HG02852 (cell line): ENCODE data around the gene TP63.
"Not testable (repeated sequence)": the region's sequence is repeated elsewhere in the genome, so short reads cannot be mapped to it uniquely, and the experiment has no call there.

Experiments used
- ATAC-seq: cut with Tn5 transposase; IDR thresholded peaks from one replicate; pipeline ENCODE4 v1.9.1; 2021; ENCODE audit warnings: mild to moderate bottlenecking, moderate library complexity; ENCODE audit not compliant: unreplicated experiment

TP63 gene

DNA sequence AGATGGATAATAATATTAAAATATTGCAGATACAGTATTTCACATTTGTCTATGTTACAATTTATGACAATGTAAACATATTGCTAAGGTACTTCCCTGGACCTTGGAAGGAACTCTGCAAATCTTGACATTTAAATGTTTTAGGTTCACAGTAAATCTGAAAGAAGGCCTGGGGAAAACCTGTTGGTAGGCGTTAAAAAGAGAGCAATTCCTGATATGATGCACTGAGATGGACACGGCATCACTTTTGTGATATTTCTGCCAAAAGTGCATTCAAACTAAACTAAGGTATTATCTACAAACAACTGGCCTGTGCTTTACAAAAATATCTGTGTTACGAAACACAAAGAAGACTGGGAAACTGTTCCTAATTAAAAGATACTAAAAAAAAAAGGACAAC lies 6.1 kb upstream of the TP63 start:
- ATAC-seq = peak; percentile 66

DNA sequence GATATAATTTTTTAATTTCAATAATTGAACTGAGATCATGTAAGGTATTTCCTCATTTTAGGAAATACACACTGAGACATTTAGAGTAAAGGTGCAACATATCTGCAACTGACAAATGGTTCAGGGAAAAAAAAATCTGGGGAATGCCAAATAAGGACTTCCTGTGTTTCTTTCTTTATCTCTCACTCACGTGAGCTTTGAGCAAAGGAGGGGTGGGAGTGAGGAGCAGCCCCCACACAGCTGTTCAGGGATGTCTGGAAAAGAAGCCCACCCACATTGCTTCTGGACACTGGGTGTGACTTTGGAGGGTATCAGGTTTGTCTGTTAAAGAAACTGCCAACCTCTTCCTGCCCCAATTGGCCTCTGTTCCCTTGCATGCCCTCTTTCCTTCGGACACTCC lies 5.6 kb upstream of the TP63 start:
- no peak for ATAC-seq

DNA sequence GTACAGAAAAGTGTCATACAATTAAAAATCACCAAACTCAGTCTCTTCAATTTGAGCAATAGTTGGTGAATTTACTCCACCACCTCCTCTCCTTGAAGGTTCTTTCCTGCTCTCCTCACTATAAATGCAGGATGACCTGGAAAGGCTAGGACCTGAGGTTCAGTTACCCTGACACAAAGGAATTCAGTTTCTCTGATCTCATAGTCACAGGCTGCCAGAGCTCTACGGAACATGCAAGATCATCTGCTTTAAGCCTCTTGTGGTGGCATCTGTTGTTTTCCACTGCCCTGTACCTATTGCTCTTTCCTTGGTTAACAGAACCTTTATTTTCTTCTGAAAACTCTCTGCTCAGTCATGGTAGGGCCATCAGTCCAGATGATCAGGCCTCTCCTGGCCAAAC lies 4.9 kb upstream of the TP63 start:
- ATAC-seq = no peak

- no peak for ATAC-seq
Observed at GRCh38 chr3:189629803-189630455, 1.3 kb upstream of the TP63 start.

DNA sequence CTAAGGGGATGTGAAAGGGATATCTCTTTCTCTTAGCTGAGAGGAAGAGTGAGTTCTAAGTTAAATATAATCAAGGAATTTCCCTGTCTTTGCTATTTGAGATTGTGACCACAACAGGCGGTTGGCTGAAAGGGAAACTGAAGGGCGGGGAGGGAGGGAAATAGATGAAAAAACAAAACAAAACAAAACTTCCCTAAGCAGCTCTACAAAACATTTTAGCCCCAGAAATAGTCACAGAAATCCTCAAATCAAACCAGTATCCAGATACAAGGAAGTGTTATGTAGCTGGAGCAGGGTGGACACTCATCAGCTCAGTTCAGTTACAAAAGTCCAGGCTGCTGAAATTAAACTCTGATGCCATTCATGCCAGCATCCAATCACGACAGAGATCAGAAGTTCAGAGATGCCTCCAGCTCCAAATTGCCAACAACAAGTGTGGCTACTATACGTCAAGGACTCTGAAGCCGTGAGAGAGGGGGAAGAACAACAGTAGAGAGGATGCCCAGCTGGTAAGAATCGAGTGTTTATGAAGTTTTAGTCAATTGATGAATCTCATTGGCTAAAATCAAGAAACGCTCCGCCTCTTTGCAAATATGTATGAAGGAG lies 319 bp upstream of the TP63 start:
- ATAC-seq = peak; percentile 71

DNA sequence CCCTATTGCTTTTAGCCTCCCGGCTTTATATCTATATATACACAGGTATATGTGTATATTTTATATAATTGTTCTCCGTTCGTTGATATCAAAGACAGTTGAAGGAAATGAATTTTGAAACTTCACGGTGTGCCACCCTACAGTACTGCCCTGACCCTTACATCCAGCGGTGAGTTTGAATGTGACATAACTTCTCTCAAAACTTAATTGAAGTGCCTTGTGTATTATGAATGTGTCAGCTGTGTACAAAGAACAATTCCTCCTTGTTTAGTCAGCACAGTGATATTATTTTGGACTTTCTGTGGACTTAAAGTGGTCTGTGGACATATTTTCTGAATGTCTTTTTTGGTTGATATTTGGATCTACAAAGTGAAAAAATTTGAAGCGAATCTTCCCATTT lies 220 bp downstream of the TP63 start:
- no peak for ATAC-seq

GRCh38 chr3:189632242-189632641 lies 1.1 kb downstream of the TP63 start:
- ATAC-seq = peak; percentile 64

- no peak for ATAC-seq
Observed at GRCh38 chr3:189635339-189635738, 4.2 kb downstream of the TP63 start.

DNA sequence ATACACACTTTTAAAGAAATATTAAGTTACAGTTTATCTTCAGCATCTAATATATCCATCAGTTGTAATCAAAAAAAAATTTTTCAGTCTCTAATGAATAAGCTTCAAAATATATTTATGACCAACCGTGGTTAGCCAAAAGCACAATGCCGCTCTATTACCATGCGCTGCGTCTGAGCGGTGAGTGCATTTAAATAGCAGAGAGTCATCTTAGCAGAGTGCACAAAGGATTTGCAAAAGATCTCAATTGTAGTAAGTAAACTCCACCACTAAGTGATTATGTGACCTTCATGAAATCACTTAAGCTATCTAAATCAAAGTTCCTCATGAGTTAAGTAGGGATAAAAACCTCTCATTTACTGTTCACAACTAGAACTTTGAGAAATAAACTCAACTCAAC lies 4.9 kb downstream of the TP63 start:
- ATAC-seq = no peak

DNA sequence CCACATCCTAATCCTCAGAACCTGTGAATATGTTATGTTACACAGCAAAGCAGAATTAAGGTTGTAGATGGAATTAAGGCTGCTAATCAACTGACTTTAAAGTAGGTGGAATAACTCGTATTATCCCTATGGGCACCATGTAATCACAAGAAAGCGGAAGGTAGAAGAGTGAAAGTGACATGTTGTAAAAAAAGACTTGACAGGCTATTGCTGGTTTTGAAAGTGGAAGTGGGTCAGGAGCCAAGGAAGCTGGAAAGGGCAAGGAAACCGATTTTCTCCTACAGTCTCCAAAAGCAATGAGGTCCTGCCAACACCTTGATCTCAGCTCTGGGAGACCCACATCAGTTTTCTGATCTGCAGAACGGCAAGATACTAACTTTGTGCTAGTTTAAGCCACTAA lies 6.6 kb downstream of the TP63 start:
- ATAC-seq = no peak

DNA sequence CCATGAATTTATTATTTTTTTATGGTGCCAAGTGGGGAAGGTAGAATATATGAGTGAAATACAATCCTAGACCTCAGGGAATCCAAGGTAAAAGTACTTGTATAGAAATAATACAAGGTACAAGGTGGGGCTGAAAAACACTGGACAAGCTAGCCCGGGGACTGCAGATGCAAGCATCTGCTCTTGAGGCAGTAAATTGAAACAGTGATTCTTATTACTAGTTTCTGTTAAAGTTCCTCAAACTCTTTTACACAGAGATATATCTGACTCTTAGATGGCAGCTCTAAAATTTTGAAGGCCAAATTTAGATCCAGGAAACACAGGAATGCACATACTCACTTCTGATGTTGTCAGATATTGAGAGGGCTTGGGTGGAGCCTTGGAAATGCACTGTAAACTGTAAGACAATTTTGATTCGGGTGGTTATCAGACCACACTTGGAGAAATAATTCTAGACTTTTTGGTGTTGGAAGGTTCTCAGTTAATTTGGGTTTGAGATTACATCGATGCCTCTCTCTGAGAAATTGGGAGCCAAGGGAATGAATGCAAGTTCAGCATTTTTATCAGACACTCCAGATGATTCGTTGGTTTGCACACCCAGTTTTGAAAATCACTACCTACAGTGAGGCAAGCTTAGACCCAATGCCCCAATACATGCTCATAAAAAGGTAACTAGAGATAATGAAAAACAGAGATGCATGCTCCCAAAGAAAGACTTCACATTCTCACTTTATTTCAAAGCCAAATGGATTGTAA lies 7.3 kb downstream of the TP63 start:
- ATAC-seq = no peak

- ATAC-seq = peak; percentile 61
Observed at GRCh38 chr3:189641776-189642175, 10.6 kb downstream of the TP63 start.

DNA sequence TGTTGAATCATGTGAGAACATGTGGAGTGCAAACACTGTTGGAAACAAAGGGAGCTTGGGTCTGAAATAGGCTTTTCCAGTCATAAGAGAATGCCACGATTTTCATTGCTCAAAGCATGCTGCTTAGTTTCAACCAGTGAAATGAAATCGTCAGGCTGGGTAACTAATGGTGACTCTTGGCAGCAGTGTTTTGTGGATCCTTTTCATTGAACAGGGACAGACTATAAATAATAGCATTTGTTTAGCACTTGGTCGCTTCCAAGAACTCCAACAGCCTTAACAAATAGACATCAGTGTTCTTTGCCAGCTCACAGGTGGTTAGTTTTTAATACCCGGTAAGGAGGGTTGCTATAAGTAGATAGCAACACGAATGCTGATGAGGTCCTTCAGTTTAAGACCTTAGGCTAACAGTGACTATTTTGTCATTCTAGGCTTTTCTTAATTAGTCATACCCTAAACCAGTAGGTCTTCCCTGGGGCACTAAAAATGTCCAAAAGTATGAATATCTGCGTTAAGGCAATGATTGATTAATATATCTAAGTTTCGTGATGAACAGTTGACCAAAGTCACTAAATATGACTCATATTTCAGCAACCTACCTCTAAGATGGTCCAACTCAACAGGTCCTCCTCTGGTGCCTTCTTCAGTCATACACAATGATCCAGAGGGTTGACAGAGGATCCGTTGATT lies 15.8 kb downstream of the TP63 start:
- ATAC-seq = no peak

GRCh38 chr3:189652042-189652441 lies 20.9 kb downstream of the TP63 start:
- ATAC-seq = no peak

DNA sequence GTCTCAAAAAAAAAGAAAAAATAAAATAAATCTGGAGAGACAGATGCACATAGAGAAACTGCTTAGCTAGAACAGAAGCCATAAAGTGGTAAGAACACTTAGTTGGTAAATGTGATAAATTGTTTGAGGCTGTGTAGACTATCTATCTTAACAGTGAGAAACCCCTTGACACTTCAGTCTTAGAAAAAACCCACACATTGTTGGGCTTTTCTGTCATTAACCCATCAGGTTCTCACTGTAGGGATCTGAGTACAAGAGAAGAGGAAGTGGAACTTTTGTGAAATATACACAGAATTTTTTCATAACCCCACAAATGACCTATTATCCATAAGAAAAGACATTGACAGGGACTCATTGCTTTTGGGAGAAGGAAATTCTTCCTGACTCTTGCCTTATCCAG lies 24.4 kb downstream of the TP63 start:
- ATAC-seq = peak; percentile 92

DNA sequence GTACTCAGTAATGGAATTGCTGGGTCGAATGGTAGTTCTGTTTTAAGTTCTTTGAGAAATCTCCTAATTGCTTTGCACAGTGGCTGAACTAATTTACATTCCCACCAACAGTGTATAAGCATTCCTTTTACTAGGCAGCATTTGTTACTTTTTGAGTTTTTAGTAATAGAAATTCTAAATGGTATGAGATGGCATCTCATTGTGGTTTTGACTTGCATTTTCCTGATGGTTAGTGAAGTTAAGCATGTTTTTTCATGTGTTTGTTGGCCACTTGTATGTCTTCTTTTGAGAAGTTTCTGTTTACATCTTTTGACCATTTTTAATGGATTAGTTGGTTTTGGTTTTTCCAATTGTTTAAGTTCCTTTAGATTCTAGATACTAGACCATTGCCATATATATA lies 28.4 kb downstream of the TP63 start:
- no peak for ATAC-seq

DNA sequence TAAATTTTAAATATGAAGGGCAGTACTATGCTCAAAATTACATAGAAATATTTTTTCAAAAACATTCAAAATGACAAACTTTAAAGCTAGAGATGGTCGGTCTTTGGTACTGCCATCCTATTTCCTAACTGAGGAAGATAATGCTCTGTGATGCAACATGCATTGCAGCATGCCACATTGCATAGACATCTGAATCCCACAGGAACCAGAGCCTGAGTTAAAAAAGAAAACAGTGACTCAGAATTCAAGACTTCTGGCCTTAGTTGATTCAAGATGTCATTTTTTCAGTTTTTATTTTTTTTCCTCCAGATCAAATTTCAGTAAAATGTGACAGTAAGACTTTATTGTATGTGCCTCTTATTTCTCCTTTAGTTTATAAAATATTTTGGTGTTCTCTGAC lies 33.1 kb downstream of the TP63 start:
- no peak for ATAC-seq

DNA sequence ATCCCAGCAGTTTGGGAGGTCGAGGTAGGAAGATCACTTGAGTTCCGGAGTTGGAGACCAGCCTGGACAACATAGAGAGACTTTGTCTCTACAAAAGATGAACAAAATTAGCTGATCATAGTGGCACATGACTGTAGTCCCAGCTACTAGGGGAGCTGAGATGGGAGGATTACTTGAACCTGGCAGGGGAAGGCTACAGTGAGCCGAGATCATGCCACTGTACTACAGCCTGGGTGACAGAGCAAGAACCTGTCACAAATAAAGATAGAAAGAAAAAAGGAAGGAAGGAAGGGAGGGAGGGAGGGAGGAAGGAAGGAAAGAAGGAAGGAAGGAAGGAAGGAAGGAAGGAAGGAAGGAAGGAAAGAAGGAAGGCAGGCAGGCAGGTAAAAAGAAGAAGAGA lies 41.2 kb downstream of the TP63 start:
- ATAC-seq = not testable (repeated sequence)

- peak; percentile 79 for ATAC-seq
Observed at GRCh38 chr3:189673535-189673934, 42.3 kb downstream of the TP63 start.

- ATAC-seq = no peak
Observed at GRCh38 chr3:189674249-189674913, 43.2 kb downstream of the TP63 start.

GRCh38 chr3:189677667-189678066 lies 46.5 kb downstream of the TP63 start:
- ATAC-seq = no peak
